NCI-H524 (cell line): ENCODE results near the gene KIAA1328.
A peak's percentile ranks its signal among the peaks of the same experiment; 100 is the strongest.

ENCODE experiments used
- DNase-seq, 2 experiments: peaks; one replicate each; lab custom pipeline; 2025; lab: John Stamatoyannopoulos, UW

The KIAA1328 gene

DNA sequence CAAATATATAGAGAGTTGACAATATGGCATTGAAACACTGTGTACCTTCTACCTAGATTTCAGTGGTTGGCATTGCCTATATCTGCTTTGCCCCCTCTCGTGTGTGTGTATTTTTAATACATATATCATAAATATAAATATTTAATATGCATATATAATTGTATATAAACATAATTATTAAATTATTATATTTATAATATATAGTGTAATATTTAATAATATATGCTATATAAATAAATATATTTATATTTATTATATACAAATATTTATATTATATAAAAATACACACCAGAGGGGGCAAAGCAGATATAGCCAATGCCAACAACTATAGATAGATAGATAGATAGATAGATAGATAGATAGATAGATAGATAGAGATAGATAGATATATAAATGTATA is 124.1 kb downstream of the KIAA1328 start:
- DNase-seq, result no peak

DNA sequence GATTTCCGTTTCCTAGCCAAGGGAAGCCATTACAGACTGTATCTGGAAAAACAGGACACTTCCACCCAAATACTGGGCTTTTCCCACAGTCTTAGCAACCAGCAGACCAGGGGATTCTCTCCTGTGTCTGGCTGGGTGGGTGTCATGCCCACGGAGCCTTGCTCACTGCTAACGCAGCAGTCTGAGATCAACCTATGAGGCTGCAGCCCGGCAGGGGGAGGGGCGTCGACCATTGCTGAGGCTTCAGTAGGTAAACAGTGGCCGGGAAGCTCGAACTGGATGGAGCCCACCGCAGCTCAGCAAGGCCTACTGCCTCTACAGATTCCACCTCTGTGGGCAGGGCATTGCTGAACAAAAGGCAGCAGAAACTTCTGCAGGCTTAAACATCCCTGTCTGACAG is 131.1 kb downstream of the KIAA1328 start:
- no peak for DNase-seq

DNA sequence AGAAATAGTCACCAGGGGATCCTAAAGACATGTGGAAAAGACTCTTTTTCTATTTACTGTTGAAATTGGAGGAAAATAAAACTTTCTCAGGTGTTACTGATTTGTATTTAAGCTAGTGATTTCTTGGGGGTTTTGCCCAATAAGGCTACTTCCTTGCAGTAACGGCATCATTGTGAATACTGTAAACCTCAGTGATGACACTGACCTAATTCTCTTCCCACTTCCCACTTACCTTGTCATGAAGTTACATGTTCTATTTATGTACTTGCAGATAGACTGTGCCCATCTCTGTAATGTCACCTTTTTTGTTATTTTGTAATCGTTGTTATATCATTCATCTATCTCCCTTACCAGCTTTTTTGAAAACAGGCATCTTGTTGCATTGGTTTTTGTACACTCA is 134.5 kb downstream of the KIAA1328 start:
- DNase-seq, result no peak

DNA sequence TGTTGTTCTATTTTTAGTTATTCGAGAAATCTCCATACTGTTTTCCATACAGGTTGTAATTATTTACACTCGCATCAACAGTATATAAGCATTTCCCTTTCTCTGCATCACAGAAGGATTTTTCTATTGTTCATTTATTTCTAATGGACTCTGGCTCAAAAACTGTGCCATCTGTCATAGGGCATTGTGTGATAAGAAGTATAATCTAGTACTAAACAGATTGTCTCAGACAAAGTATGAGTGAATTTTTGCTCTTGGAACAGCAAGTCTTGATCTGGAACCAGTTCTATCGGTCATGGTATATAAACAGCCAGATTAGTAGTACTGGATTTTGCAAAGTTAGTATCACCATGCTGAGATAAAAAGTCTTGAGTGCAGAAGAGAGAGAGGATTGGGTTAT is 145.8 kb downstream of the KIAA1328 start:
- peak in 1 of 2 experiments; percentile 58 for DNase-seq

DNA sequence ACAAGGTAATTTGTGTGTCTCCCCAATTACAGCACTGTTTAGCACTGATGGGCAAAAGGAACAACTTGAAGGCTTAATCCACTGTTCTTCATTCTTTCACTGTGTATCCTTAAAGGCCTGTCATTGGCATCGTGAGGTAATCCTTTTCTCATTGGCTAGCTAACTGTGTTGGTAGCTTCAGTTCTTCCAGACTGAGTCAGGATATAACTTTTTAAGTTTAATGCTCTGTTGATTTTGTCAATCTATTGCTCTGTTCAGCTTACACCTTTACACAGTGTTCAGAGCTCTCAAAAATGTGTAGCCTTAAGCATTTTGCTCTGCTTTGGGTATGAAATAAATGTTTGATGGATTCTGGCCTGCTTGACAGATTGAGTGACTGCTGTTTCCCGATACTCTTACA is 148.2 kb downstream of the KIAA1328 start:
- no peak for DNase-seq

DNA sequence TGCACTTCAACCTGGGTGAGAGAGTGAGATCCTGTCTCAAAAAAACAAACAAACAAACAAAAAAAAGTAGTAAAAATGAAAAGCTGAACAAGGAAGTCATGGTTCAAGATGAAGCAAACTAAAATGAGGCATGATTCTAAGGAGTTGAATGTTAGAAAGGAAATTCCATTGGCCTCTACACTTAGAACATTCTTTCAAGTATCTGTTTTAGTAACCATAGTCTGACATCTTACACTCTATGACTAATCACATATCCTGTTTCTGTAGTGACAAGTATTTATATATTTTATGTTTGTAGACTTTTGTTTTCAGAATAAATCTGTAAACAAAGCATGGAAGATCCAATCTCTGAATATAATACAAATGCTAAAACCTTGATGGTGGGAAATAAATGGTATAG is 164.1 kb downstream of the KIAA1328 start:
- no peak for DNase-seq

DNA sequence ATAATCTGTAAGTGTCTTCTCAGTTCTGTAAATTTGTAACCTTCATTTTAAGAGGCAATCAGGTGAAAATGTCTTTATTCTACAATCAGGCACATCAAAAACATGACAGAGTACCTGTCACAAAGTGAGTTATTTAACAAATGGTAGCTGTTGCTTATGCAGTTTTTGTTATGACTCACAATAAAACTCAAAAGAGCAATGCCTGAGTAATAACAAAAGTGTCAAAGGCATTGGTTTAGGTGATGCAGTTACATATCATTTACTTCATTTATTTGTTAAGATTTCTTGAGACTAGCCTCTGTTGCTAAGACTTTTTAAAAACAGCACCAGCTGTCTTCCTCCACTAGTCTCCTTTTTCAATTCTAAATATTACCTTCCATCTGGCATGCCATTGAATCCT is 177.8 kb downstream of the KIAA1328 start:
- DNase-seq, result peak; percentile 31 to 69

DNA sequence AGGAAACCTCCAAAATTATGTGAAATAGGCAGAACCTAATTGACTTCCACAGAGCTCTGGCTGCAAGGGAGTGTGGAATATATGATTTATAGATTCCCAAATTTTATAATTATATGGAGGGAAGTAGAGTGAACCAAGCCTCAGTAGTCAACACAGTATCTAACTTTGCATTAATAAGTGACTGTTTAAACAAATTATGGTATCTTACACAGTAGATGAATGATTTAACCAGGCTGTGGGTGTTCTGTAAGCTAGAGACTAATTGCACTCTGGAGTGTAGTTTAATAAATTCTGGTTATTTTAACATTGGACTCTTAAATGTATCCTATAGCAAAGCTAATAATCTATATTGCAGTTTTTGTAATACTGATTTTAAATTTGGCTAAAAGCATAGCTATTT is 183.5 kb downstream of the KIAA1328 start:
- DNase-seq, result no peak

DNA sequence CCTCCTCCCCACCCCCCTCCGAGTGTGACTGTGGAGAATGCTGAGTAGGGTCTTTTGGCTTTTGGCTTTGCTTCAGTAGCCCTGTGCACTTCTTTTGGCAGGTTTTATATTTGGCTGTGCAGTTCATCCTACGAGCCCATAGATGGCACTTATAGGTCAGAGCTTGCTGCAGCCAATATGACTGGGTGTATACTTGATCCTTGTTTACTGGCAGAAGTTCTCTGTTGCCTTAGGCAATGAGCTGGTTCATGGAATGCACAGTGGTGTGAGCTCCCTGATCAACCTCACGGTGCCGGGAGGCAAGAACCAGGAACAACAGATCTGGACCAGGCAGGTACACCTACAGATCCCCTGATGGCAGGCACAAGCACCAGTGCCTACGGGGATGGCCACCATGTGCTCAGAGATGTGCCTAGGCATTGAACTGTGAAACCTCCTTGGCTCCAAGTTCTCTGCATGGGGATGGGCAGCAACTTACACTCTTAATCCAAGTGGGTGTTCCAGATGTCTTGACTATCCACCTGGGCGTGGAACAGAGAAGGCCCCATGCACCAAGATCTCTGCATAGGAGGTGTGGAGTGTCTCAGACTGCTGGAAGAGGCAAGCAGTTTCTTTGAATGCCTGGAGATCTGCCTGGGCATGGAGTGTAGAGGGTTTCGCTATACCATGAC is 190.4 kb downstream of the KIAA1328 start:
- peak in 1 of 2 experiments; percentile 45 for DNase-seq

DNA sequence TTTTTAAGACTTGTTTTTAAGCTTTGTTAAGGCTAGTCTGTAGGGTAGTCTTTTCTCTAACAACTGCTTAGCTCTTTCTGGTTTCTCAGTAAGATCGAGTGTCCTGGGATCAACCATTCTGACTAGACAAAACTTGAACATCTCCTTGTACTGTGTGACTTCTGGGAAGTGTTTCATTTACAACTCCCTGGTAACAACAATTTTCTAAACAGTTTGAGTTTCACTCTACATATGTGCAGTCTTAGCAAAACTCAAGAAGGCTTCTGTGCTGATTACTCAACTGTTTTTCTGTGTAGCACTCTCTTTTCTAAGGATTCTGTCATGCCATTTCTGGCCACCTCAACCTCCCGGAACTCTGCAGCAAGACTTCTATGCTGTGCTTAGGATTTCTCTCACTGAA is 204.5 kb downstream of the KIAA1328 start:
- DNase-seq, result no peak

DNA sequence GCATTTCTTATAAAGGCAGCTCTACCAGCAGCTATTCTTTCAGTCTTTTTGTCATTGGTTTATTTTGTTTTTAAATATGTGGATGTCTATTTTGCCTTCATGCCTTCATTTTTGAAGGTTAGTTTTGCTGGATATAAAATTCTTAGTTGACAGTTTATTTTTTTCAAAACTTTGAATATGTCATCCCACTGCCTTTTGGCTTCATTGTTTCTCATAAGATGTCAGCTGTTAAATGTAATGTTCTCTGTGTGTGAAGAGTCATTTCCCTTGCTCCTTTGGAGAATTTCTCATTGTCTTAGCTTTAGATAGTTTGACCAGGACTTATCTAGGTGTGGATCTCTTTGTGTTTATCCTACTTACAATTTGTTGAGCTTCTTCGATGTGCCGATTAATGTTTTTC is 213.5 kb downstream of the KIAA1328 start:
- DNase-seq, result no peak

DNA sequence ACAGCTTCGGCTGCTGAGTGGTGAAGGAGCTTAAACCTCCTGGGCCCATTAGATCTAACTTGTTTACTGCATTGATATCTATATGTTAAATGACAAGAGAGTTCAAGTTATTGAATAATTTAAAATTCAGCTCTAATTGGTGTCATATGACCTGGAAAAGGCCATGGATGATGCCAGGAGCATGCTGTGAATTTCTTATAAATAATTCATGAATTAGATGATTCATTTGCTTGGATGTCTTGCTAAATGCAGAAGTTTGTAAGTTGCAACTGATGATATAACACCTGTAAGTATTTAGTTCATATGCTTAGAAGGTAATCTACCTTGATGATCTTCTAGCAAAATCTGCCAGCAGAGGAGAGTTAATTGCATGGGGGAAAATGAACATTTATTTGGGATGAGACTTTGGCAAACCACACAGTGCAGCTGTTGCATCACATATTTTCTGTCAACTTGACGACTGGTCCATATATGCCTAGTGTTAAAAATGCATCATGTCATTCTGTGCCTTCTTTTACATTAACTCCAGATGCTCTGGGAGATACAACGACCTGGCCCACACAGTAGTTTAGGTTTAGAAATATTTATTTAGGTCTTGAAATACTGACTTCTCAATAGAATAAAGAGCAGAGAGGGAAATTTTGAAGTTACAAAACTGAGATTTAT is 226.3 kb downstream of the KIAA1328 start:
- DNase-seq, result no peak

DNA sequence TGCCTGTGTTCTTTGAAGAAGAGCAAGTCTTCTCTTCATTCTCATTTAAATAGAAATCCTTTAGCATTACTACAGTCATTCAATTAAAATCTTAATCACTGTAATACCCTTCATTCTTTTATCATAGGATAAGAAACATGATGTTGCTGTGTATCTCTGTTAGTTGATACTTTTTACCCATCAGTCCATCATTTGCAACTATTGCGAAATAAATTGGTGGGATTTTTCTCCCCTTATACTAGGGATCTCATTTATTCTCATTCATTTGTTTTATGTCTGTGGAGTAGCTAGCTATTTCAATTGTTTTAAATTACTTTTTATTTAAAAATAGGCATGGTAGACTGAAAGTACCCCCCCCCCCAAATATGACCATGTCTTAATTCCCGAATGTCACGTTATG is 235.3 kb downstream of the KIAA1328 start:
- DNase-seq, result no peak

DNA sequence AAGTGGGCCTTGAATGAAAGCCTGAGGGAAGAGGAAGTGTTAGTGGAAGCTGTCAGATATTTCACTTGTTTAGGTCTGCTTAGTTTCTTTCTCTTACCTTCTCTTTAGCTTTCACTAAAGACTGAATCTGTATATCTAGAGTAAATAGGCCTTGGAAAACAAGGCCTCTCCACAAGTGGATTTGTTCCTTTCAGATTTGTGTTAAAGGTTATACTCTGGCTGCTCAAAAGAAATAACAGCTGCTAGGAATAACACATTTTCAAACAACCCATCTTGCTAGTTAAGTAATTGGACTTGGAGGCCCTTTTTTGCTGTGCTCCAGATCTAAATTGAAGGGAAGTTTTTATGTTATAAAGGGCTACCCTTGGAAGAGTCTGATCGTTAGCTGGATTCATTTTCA is 236.3 kb downstream of the KIAA1328 start:
- no peak for DNase-seq

DNA sequence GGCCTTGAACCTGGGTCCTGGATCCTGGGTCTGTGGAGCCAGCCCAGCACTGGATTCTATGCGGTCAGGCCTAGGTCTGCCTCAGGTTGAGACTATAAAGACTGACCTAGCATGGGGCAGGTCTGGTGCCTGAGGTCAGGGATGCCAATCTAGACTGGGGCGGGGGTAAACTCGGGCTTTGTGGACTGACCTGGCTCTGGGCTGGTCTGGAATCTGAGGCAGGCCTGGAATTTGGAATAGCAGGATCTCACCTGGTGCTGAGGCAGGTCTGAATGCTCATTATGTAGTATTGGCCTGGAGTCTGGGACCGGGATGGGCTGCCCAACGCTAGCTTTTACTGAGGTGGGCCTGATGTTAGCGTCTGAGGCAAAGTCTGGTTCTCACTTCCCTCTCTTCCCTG is 256.0 kb downstream of the KIAA1328 start:
- no peak for DNase-seq

DNA sequence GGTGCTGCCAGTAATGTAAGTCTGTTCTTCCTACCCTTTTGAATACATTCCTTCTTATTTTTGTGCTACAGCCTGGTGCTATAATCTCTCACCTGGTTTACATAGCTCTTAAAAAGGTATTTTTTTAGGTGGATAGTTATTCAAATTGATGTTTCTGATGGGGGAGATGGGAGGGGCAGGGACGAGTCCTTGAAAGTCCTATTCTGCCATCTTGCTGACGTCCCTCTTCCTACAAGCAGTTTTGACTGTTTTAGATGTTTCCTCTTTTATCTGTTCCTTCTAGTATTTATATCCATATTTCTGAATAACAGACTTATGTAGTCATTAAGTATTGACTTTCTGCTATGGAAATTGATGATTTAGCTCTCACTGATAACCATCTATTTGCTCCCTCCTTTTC is 256.4 kb downstream of the KIAA1328 start:
- DNase-seq, result no peak

DNA sequence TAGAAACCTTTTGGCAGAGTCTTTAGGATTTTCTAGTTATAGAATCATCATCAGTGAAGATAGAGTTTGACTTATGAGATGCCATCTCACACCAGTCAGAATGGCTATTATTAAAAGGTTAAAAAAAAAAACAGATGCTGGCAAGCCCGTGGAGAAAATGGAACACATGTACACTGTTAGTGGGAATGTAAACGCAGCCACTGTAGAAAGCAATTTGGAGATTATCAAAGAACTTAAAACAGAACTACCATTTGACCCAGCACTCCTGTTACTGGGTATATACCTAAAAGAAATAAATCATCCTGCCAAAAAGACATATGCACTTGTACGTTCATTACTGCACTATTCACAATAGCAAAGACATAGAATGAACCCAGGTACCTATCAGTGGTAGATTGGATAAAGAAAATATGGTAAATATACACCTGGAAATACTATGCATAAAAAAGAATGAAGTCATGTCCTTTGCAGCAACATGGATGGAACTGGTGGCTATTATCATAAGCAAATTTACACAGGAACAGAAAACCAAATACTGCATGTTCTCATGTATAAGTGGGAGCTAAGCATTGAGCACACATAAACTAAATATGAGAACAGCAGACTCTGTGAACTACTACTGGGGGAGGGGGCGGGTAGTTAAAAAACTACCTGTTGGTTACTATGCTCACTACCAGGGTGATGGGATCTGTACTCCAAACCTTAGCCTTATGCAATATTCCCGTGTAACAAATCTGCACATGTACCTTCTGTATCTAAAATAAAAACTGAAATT is 279.0 kb downstream of the KIAA1328 start:
- no peak for DNase-seq

DNA sequence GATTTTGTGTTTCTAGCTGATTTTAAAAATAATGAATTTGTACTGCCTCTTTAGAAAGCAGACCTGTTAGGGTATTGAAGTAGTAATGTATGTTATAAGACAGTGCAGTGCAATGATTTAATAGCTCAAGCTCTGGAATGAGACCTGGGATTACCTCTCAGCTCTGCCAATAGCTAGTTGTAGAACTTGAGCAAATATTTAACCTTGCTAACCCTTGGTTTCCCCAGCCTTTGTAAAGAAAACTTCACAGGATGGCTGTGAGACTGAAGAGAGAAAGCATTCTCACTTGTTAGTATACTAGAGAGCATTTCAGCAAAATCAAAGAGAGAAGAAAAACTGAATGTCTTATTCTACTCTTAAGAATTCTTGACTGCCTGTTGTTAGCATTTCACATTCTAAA is 293.9 kb downstream of the KIAA1328 start:
- no peak for DNase-seq

DNA sequence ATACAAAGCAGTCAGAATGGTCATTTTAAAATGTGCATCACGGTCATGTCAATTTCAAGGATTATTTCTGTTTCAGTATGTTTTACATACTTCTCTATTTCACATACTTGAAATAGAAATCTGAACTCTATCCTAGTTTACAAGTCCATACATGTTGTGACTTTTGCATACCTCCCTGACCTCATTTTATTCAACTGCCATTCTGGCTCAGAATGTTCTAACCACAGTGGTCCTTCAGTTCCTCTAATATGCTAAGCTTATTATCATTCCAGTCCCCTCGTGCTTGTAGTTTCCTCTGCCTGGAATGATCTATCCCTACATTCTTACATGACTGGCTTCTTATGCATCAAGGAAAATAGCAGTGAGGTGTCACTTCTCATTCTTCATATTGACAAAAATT is 295.6 kb downstream of the KIAA1328 start:
- DNase-seq, result no peak

DNA sequence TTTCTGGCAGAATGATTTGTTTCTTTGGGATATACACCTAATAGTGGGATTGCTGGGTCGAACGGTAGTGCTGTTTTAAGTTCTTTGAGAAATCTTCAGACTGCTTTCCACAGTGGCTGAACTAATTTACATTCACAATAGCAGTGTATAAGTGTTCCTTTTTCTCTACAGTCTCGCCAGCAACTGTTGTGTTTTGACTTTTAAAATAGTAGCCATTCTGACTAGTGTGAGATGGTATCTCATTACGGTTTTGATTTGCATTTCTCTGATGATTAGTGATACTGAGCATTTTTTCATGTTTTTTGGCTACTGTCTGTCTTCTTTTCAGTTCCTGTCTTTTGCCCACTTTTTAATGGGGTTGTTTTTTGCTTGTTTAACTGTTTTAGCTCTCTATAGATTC is 306.2 kb downstream of the KIAA1328 start:
- DNase-seq, result no peak

DNA sequence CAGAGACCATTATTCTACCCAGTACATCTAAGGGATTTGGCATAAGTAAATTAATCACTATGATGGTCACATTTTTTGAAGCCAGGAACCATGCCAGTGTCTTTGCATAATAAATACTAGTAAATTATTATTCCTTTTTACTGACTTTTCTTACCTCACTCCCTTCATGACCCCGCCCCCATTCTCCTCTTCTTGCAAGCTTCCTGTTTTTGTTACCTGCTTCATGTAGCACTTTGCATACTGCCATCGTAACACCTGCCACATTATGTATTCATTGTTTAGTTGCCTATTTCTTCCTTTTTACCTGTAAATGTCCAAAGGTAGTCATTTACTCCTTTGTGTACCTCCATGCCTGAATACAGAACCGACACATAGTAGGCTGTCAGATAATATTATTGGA is 309.5 kb downstream of the KIAA1328 start:
- no peak for DNase-seq

DNA sequence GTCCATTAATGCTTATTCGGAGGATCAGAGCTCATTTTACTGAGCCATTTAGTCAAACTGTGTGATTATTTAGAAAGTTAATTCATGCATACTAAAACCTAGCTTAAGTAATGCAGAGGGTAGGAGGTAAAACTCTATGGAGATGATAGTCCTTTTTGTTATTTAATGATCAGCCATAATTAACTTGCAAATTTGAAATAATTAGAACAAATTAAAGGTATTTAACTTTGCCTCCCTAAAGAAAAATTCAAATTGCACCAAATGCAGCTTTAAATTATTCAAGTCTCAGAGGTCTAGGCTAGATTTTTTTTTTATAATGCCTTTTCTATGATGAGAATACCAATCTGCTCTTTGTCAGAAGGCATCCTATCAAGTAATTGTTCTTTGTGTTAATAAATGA is 310.9 kb downstream of the KIAA1328 start:
- no peak for DNase-seq

DNA sequence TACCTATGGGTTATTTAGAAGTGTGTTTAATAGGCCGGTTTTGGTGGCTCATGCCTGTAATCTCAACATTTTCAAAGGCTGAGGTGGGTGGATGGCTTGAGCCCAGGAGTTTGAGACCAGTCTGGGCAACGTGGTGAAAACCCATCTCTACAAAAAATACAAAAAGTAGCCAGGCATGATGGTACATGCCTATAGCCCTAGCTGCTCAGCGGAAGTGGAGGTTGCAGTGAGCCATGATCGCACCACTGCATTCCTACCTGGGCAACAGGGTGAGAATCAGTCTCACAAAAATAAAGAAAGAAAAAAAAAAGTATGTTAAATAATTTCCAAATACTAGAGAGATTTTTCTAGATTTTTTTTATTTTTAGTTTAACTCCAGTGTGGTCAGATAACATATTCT is 316.0 kb downstream of the KIAA1328 start:
- no peak for DNase-seq
